Measurements from ENCODE around the gene OLIG1.

OLIG1 gene

GRCh38 chr21:33035147-33035546 is 34.8 kb upstream of the OLIG1 start:
- TF ChIP-seq JUND (IDR thresholded peaks at IDR 0.05; ENCODE audit: low read depth), result no peak
- no peak for DNase-seq (ENCODE audit: low read depth in 1 of 2, low spot score in 1 of 2)
- in situ Hi-C loops (cut with HindIII; ENCODE audit: low pct_unique_long_range_greater_than_20kb, low sequenced_read_pairs), result no loop called here

DNA sequence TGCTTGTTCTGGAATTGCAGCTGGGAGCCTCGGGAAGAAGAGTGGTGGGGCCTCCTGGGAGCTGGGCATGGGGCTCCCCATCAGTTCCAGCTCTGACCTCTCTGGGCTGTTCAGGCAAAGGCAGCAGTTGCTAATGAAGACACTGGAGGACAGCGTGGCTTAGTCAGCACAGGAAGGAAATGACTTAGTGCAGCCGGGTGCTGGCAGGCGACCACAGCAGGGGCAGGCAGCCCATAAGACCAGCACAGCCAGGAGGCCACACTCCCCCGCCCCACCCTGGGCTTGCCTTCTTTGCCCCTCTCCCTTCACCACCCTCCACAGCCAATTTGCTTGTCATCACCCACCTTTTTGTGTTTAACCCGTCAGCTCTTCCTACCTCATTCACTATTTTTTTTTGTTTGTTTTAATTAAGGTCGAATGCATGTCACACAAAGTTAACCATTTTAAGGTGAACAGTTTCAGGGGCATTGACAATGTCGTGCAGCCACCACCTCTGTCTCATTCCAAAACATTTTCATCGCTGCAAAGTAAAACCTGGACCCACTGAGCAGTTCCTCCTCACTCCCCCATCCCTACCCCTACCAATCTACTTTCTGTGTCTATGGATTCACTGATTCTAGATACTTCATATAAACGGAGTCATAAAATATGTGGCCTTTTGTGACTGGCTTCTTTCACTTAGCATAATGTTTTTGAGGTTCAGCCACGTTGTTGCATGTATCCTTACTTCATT is 33.3 kb upstream of the OLIG1 start:
- no peak for DNase-seq (ENCODE audit: low read depth in 1 of 2, low spot score in 1 of 2)
- TF ChIP-seq JUND (IDR thresholded peaks at IDR 0.05; ENCODE audit: low read depth), result no peak
- in situ Hi-C loops (cut with HindIII; ENCODE audit: low pct_unique_long_range_greater_than_20kb, low sequenced_read_pairs), result no loop called here

DNA sequence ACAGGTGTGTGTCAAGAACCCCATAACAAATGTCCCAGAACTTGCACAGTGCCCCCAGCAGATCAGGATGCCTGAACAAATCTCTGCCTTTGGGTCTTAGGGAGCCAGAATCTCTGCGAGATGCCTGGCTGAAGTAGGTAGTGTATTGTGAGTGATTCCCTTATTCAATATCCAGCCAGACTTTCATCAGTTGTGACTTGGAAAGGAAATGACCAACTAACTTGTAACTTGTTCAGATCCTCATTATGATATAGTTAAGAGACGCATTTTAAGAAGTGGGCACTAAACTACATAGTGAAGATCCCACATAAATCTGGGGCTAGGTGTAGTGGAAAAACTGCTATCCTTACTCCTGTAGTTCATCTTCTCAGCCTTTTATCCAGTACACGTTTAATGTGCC is 32.4 kb upstream of the OLIG1 start:
- in situ Hi-C loops (cut with HindIII; ENCODE audit: low pct_unique_long_range_greater_than_20kb, low sequenced_read_pairs), result no loop called here
- no peak for DNase-seq (ENCODE audit: low read depth in 1 of 2, low spot score in 1 of 2)
- TF ChIP-seq JUND (IDR thresholded peaks at IDR 0.05; ENCODE audit: low read depth), result no peak

DNA sequence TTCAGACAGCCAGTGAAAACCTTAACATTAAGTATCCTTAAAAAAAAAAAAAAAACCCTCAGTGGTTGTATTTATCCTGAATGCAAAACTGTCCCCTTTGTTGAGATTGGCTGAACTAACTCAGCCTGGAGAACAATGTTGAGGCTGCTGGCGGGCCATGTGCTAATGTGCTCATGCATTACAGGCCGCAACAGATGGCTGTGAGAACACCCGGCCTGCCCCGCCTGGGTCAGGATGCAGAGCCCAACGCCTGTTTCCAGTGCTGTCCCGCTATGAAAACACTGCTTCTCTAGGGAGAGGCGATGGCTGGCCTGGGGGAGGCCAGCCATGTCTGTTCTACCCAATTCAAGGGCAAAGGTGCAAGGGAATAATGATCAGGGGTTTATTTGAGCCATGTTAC is 30.4 kb upstream of the OLIG1 start:
- no peak for DNase-seq (ENCODE audit: low read depth in 1 of 2, low spot score in 1 of 2)
- in situ Hi-C loops (cut with HindIII; ENCODE audit: low pct_unique_long_range_greater_than_20kb, low sequenced_read_pairs), result no loop called here
- no peak for TF ChIP-seq JUND (IDR thresholded peaks at IDR 0.05; ENCODE audit: low read depth)

DNA sequence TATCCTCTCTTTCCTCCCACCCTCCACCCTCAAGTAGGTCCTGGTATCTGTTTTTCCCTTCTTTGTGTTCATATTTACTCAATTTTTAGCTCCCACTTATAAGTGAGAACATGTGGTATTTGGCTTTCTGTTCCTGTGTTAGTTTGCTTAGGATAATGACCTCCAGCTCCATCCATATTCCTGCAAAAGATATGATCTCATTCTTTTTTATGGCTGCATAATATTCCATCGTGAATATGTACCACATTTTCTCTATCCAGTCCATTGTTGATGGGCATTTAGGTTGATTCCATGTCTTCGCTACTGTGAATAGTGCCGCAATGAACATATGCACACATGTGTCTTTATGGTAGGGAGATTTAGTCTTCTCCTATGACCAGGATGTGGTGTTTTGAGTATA is 29.7 kb upstream of the OLIG1 start:
- DNase-seq (ENCODE audit: low read depth in 1 of 2, low spot score in 1 of 2), result no peak
- in situ Hi-C loops (cut with HindIII; ENCODE audit: low pct_unique_long_range_greater_than_20kb, low sequenced_read_pairs), result no loop called here
- TF ChIP-seq JUND (IDR thresholded peaks at IDR 0.05; ENCODE audit: low read depth), result no peak

- no peak for DNase-seq (ENCODE audit: low read depth in 1 of 2, low spot score in 1 of 2)
- in situ Hi-C loops (cut with HindIII; ENCODE audit: low pct_unique_long_range_greater_than_20kb, low sequenced_read_pairs), result no loop called here
- TF ChIP-seq JUND (IDR thresholded peaks at IDR 0.05; ENCODE audit: low read depth), result no peak
Measured at GRCh38 chr21:33041981-33042380, 28.0 kb upstream of the OLIG1 start.

- DNase-seq (ENCODE audit: low read depth in 1 of 2, low spot score in 1 of 2), result no peak
- no peak for TF ChIP-seq JUND (IDR thresholded peaks at IDR 0.05; ENCODE audit: low read depth)
- in situ Hi-C loops (cut with HindIII; ENCODE audit: low pct_unique_long_range_greater_than_20kb, low sequenced_read_pairs), result no loop called here
Measured at GRCh38 chr21:33042812-33043211, 27.1 kb upstream of the OLIG1 start.

DNA sequence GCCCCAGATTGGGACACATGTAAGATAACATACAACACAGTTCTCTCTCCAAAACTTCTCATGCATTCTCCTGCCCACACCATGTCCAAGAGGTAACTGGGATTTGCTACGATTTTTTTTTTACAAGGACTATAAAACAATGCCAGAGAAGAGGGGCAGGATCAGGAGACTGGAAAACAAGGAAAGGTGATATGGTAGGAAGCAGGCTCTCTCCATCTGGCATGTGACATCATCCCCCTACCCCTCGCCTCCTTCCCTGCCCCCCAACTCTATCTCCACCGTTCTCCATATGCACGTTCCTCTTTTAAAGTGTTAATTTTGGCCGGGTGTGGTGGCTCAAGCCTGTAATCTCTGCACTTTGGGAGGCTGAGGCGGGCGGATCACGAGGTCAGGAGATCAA is 23.5 kb upstream of the OLIG1 start:
- in situ Hi-C loops (cut with HindIII; ENCODE audit: low pct_unique_long_range_greater_than_20kb, low sequenced_read_pairs), result no loop called here
- DNase-seq (ENCODE audit: low read depth in 1 of 2, low spot score in 1 of 2), result no peak
- no peak for TF ChIP-seq JUND (IDR thresholded peaks at IDR 0.05; ENCODE audit: low read depth)

DNA sequence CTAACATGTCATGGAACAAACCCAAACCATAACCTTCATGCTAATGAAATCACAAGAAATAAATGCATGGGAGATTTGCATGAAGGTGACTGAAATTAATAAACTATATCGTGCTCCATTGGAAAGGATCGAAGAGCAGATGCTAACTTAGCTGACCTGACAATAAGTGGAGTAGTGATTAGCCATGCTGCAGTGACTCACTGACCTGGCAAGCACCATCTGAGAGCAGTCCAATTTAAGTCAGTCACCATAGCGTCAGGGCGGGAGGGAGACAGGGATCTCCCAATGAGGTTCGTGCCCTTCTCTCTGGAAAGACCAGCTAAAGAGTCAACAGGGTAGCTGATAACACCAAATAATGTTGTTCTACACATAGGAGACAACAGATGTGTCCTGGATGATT is 22.7 kb upstream of the OLIG1 start:
- DNase-seq (ENCODE audit: low read depth in 1 of 2, low spot score in 1 of 2), result no peak
- TF ChIP-seq JUND (IDR thresholded peaks at IDR 0.05; ENCODE audit: low read depth), result no peak
- in situ Hi-C loops (cut with HindIII; ENCODE audit: low pct_unique_long_range_greater_than_20kb, low sequenced_read_pairs), result no loop called here

DNA sequence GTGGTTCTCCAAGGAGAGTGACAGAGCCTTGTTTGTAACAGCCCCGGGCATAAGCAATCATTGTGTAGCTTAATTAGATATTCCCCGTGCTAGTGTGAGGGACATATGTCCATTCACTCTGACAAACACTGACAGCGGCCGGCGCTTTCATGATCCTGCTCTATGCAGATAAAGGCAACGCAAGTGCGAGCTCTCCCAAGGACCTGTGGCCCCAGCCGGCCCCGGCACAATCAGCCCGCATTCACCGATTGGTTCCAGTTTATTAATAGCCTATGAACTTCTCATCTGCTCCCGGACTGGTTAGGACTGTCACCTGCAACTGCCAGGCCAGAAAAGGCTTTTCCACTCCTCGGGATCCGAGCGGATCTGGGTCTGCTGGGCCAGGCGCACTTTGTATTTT is 18.0 kb upstream of the OLIG1 start:
- DNase-seq (ENCODE audit: low read depth in 1 of 2, low spot score in 1 of 2), result no peak
- in situ Hi-C loops (cut with HindIII; ENCODE audit: low pct_unique_long_range_greater_than_20kb, low sequenced_read_pairs), result no loop called here
- TF ChIP-seq JUND (IDR thresholded peaks at IDR 0.05; ENCODE audit: low read depth), result no peak

DNA sequence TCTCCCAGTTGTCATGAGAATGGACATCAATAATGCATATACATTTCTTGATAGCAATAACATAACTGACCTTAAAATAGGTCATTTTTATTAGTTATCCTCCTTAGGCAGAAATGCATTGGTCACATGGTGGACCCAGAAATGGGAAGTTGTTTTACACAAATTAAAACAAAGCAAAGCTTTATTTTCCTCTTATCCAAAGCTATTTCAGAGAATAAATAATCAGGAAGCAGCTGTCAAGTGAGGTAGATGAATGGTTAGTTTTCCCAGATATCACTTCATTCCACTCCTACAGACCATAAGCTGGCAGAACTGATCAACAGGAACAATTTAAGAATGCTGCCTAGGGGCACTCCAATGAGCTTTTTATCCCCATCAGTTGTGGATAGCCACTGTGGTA is 16.0 kb upstream of the OLIG1 start:
- in situ Hi-C loops (cut with HindIII; ENCODE audit: low pct_unique_long_range_greater_than_20kb, low sequenced_read_pairs), result no loop called here
- no peak for TF ChIP-seq JUND (IDR thresholded peaks at IDR 0.05; ENCODE audit: low read depth)
- DNase-seq (ENCODE audit: low read depth in 1 of 2, low spot score in 1 of 2), result no peak

DNA sequence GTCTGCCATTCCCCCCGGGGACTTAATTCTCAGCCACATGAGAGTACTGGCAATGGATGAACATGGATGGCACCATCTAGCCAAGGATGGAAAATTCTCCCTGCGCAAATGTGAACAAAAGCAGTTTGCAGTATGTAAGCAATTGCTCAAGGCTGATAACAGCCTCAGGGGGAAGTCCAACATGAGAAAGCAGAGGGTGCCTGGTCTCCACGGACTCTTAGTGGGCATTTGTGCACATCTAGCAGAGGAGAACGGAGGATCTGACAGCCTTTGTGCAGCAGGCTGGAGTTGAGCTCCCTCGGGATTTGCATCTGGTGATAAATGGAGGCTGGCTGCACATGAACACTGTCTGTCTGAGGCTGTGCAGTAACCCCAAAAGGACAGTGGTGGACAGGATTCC is 13.9 kb upstream of the OLIG1 start:
- no peak for TF ChIP-seq JUND (IDR thresholded peaks at IDR 0.05; ENCODE audit: low read depth)
- in situ Hi-C loops (cut with HindIII; ENCODE audit: low pct_unique_long_range_greater_than_20kb, low sequenced_read_pairs), result no loop called here
- no peak for DNase-seq (ENCODE audit: low read depth in 1 of 2, low spot score in 1 of 2)

DNA sequence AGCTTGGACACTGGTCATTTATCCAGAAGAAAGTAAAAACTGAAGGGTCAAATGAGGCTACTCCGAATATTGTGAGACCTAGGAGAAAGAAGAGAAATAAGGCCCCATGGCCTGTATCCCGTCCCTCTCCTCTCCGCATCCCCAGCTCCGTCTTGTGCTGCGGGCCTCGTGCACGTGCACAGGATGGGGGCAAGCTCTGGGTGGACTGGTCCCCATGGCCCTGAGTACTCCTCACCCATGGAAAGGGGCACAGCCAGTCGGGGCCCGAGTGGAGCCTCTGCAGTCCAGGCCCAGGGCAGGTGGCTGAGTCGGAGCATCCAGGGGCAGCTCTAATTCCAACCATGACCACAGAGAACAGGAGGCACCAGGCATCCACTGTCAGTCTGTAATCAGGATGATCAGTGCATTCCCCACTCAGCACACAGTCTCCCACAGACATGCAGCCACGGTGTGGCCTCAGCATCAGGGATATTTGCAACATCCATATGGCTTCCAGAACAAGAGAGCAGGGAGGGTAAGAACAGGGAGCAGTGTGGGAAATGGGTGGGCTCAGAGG is 12.5 kb upstream of the OLIG1 start:
- DNase-seq (ENCODE audit: low read depth in 1 of 2, low spot score in 1 of 2), result no peak
- TF ChIP-seq JUND (IDR thresholded peaks at IDR 0.05; ENCODE audit: low read depth), result no peak
- in situ Hi-C loops (cut with HindIII; ENCODE audit: low pct_unique_long_range_greater_than_20kb, low sequenced_read_pairs), result no loop called here

DNA sequence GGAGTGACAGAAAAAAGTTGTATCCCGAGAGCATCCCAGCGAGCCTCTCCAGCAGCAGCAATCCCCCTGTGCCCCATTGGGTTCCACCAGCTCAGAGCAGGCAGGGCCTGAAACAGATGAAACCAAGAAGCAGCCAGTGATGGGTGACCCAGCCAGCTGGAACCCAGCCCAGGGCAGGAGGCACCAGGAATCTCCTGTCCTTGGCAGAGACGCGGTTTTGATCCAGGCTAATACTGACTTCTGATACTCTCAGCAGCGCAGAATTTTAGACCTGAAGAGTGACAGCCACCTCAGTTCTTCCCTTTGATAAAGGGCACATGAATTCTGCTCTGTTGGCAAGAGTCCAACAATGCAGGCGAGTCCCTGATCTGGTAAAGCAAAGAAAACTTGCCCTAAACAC is 11.4 kb upstream of the OLIG1 start:
- in situ Hi-C loops (cut with HindIII; ENCODE audit: low pct_unique_long_range_greater_than_20kb, low sequenced_read_pairs), result no loop called here
- no peak for TF ChIP-seq JUND (IDR thresholded peaks at IDR 0.05; ENCODE audit: low read depth)
- DNase-seq (ENCODE audit: low read depth in 1 of 2, low spot score in 1 of 2), result no peak

Measured in T47D (cell line).